Neural crest cell (in vitro differentiated cells): ENCODE data around the gene SPATA17. TPM values are rescaled to one million over a fixed set of nuclear protein-coding genes. Genes with fewer than 3 reads are reported as not detected.

Experiments used
- DNase-seq: peaks from one replicate; pipeline ENCODE4 v3.0.0; 2021; ENCODE audit warnings: low read depth, mixed read lengths, low spot score
- H3K27ac Mint-ChIP-seq: one replicate; pipeline ENCODE4 v1.8.0; 2021; ENCODE audit warnings: mild to moderate bottlenecking, mixed read lengths; ENCODE audit not compliant: unreplicated experiment
- H3K27me3 Mint-ChIP-seq: 2 replicates; pipeline ENCODE4 v1.8.0; 2021; ENCODE audit warnings: low read depth, mild to moderate bottlenecking, mixed read lengths
- H3K36me3 Mint-ChIP-seq: 2 replicates; pipeline ENCODE4 v1.8.0; 2021; ENCODE audit warnings: low read depth, mild to moderate bottlenecking, mixed read lengths
- H3K4me1 Mint-ChIP-seq: 2 replicates; pipeline ENCODE4 v1.8.0; 2021; ENCODE audit warnings: mixed read lengths
- H3K4me3 Mint-ChIP-seq: one replicate; pipeline ENCODE4 v1.8.0; 2021; ENCODE audit warnings: mild to moderate bottlenecking, mixed read lengths
- H3K9me3 Mint-ChIP-seq: 2 replicates; pipeline ENCODE4 v1.8.0; 2021; ENCODE audit warnings: mixed read lengths
- total RNA-seq: library from RNA; stranded (reverse); gene quantifications from 2 replicates; pipeline ENCODE4 v1.2.1, GENCODE V29; 2021
- TF ChIP-seq, protein P1 (sequence below): fragments of 200-600 bp; sonication (generic); conservative IDR thresholded peaks from 2 replicates; pipeline ENCODE4 v1.5.0; 2021; ENCODE audit warnings: antibody characterized with exemption, mild to moderate bottlenecking

Gene SPATA17
- total RNA-seq, 1 donor from 2014 or later: 1.7 TPM

- Mint-ChIP-seq H3K36me3 (no peaks in the 10 kb centered on the region), H3K4me1 (no peaks in the 10 kb centered on the region), H3K4me3 (no peak overlapping the region), H3K27me3 (peaks cover 2% of the 10 kb centered on the region), H3K27ac (no peak overlapping the region), H3K9me3 (no peaks in the 10 kb centered on the region)
- DNase-seq: no peak
- TF ChIP-seq, protein P1, sequence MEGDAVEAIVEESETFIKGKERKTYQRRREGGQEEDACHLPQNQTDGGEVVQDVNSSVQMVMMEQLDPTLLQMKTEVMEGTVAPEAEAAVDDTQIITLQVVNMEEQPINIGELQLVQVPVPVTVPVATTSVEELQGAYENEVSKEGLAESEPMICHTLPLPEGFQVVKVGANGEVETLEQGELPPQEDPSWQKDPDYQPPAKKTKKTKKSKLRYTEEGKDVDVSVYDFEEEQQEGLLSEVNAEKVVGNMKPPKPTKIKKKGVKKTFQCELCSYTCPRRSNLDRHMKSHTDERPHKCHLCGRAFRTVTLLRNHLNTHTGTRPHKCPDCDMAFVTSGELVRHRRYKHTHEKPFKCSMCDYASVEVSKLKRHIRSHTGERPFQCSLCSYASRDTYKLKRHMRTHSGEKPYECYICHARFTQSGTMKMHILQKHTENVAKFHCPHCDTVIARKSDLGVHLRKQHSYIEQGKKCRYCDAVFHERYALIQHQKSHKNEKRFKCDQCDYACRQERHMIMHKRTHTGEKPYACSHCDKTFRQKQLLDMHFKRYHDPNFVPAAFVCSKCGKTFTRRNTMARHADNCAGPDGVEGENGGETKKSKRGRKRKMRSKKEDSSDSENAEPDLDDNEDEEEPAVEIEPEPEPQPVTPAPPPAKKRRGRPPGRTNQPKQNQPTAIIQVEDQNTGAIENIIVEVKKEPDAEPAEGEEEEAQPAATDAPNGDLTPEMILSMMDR: no peak
Measured at GRCh38 chr1:217875229-217875628, 244.1 kb downstream of the SPATA17 start.

GRCh38 chr1:217876401-217876800 is 245.3 kb downstream of the SPATA17 start:
- no peak overlapping the region for H3K4me3 Mint-ChIP-seq
- H3K27ac Mint-ChIP-seq: no peak overlapping the region
- TF ChIP-seq, protein P1: no peak
- H3K36me3 Mint-ChIP-seq: no peaks in the 10 kb centered on the region
- H3K27me3 Mint-ChIP-seq: peaks cover 2% of the 10 kb centered on the region
- H3K4me1 Mint-ChIP-seq: no peaks in the 10 kb centered on the region
- DNase-seq: no peak
- no peaks in the 10 kb centered on the region for H3K9me3 Mint-ChIP-seq

GRCh38 chr1:217876896-217877295 is 245.8 kb downstream of the SPATA17 start:
- DNase-seq: no peak
- Mint-ChIP-seq H3K4me1 (no peaks in the 10 kb centered on the region), H3K4me3 (no peak overlapping the region), H3K27ac (no peak overlapping the region), H3K9me3 (no peaks in the 10 kb centered on the region), H3K36me3 (no peaks in the 10 kb centered on the region), H3K27me3 (peaks cover 2% of the 10 kb centered on the region)
- TF ChIP-seq, protein P1: no peak

- Mint-ChIP-seq H3K36me3 (no peaks in the 10 kb centered on the region), H3K4me1 (no peaks in the 10 kb centered on the region), H3K9me3 (no peaks in the 10 kb centered on the region), H3K27ac (no peak overlapping the region), H3K4me3 (no peak overlapping the region), H3K27me3 (no peaks in the 10 kb centered on the region)
- no peak for DNase-seq
- TF ChIP-seq, protein P1: no peak
Measured at GRCh38 chr1:217881131-217881543, 250.0 kb downstream of the SPATA17 start.

- H3K4me3 Mint-ChIP-seq: no peak overlapping the region
- H3K9me3 Mint-ChIP-seq: no peaks in the 10 kb centered on the region
- H3K27ac Mint-ChIP-seq: no peak overlapping the region
- no peaks in the 10 kb centered on the region for H3K36me3 Mint-ChIP-seq
- no peak for DNase-seq
- H3K27me3 Mint-ChIP-seq: no peaks in the 10 kb centered on the region
- no peaks in the 10 kb centered on the region for H3K4me1 Mint-ChIP-seq
- TF ChIP-seq, protein P1: no peak
Measured at GRCh38 chr1:217881607-217882332, 250.6 kb downstream of the SPATA17 start.
